GM23338 (cell line): ENCODE results near the gene ECE1.

Experiments used
- CREB1 ChIP-seq: fragments of 250-450 bp; sonication (Bioruptor Pico); IDR thresholded peaks from 2 replicates; pipeline ENCODE4 v1.5.0; 2020; ENCODE audit warnings: low read depth, mild to moderate bottlenecking, moderate library complexity
- EZH2 ChIP-seq: fragments of 200-600 bp; sonication (generic); IDR thresholded peaks from one replicate; pipeline ENCODE4 v1.8.0; 2017; ENCODE audit warnings: antibody characterized with exemption, mild to moderate bottlenecking, low read depth; ENCODE audit not compliant: unreplicated experiment
- EZH2phosphoT487 ChIP-seq: fragments of 200-600 bp; sonication (generic); IDR thresholded peaks from one replicate; pipeline ENCODE4 v1.8.1; 2018; ENCODE audit warnings: antibody characterized with exemption; ENCODE audit not compliant: unreplicated experiment
- JUNB ChIP-seq: IDR thresholded peaks from one replicate; pipeline ENCODE4 v1.6.1; 2016; ENCODE audit warnings: antibody characterized with exemption; ENCODE audit not compliant: unreplicated experiment
- NANOG ChIP-seq: IDR thresholded peaks from 2 replicates; pipeline ENCODE4 v1.6.1; 2016; ENCODE audit warnings: antibody characterized with exemption, borderline replicate concordance
- POLR2AphosphoS5 ChIP-seq: IDR thresholded peaks from 2 replicates; pipeline ENCODE4 v1.6.1; 2016; ENCODE audit warnings: antibody characterized with exemption, low read depth
- STAT1 ChIP-seq: IDR thresholded peaks from one replicate; pipeline ENCODE4 v1.6.1; 2016; ENCODE audit warnings: antibody characterized with exemption; ENCODE audit not compliant: unreplicated experiment
- ZNF331 ChIP-seq: fragments of 250-450 bp; sonication (Bioruptor Pico); IDR thresholded peaks from 2 replicates; pipeline ENCODE4 v1.5.0; 2020; ENCODE audit warnings: low read depth, mild to moderate bottlenecking, moderate library complexity
- TF ChIP-seq, protein P1 (sequence below), 2 experiments: fragments of 200-600 bp in 1 of 2; sonication (generic) in 1 of 2; conservative IDR thresholded peaks; 2 replicates each; pipeline versions ENCODE4 v1.5.1 to v1.6.1; 2016 to 2017; ENCODE audit warnings: antibody characterized with exemption in 2 of 2, low read depth in 2 of 2, mild to moderate bottlenecking in 2 of 2, moderate library complexity in 1 of 2
- TF ChIP-seq, protein P2 (sequence below): IDR thresholded peaks from one replicate; pipeline ENCODE4 v1.6.1; 2018; ENCODE audit warnings: antibody characterized with exemption; ENCODE audit not compliant: unreplicated experiment
- TF ChIP-seq, protein P3 (sequence below): IDR thresholded peaks from 2 replicates; pipeline ENCODE4 v1.6.1; 2016; ENCODE audit warnings: antibody characterized with exemption
- TF ChIP-seq, protein P4 (sequence below): fragments of 250-450 bp; sonication (Bioruptor Pico); IDR thresholded peaks from 2 replicates; pipeline ENCODE4 v1.5.0; 2020; ENCODE audit warnings: mild to moderate bottlenecking, moderate library complexity

DNA sequence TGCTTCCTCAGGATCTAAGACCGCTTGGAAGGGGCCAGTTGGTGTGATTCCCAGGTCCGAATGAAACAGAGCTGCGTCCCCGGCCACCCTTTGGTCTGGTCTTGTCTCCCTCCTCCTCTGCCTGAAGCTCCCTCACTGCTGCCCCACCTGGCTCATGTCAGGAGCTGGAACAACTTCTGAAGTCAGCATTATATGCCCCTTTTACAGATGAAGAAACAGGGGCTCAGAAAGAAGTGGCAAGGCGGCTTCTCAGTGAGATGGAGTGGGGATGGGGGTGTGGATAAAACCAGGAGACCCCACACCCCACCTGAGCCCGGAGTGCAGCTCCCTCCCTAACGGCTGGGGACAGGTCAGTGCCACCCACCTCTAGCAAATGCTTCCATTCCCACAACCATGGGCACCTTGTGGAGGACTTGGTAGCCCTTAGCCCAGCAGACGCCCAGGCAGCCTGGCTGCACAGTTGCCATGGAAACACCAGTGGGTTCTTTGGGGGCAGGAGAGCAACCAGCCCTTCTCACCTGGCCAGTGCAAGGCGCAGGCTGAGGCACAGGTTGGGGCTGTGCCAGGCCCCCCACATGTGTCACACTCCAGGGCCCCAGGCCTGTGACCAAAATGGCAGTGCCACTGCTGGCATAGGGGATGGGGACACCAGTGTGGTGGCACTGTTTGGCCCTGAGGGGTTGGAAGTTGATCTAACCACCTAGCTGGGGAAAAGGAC, 31.9 kb upstream of the ECE1 start:
- TF ChIP-seq, protein P1, sequence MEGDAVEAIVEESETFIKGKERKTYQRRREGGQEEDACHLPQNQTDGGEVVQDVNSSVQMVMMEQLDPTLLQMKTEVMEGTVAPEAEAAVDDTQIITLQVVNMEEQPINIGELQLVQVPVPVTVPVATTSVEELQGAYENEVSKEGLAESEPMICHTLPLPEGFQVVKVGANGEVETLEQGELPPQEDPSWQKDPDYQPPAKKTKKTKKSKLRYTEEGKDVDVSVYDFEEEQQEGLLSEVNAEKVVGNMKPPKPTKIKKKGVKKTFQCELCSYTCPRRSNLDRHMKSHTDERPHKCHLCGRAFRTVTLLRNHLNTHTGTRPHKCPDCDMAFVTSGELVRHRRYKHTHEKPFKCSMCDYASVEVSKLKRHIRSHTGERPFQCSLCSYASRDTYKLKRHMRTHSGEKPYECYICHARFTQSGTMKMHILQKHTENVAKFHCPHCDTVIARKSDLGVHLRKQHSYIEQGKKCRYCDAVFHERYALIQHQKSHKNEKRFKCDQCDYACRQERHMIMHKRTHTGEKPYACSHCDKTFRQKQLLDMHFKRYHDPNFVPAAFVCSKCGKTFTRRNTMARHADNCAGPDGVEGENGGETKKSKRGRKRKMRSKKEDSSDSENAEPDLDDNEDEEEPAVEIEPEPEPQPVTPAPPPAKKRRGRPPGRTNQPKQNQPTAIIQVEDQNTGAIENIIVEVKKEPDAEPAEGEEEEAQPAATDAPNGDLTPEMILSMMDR (conservative IDR thresholded peaks at IDR 0.05; ENCODE audit: low read depth in 2 of 2): peak; percentile 34 to 43; a peak in 3 of 4 replicates
- TF ChIP-seq EZH2: no peak
- no peak for TF ChIP-seq EZH2phosphoT487
- TF ChIP-seq, protein P2, sequence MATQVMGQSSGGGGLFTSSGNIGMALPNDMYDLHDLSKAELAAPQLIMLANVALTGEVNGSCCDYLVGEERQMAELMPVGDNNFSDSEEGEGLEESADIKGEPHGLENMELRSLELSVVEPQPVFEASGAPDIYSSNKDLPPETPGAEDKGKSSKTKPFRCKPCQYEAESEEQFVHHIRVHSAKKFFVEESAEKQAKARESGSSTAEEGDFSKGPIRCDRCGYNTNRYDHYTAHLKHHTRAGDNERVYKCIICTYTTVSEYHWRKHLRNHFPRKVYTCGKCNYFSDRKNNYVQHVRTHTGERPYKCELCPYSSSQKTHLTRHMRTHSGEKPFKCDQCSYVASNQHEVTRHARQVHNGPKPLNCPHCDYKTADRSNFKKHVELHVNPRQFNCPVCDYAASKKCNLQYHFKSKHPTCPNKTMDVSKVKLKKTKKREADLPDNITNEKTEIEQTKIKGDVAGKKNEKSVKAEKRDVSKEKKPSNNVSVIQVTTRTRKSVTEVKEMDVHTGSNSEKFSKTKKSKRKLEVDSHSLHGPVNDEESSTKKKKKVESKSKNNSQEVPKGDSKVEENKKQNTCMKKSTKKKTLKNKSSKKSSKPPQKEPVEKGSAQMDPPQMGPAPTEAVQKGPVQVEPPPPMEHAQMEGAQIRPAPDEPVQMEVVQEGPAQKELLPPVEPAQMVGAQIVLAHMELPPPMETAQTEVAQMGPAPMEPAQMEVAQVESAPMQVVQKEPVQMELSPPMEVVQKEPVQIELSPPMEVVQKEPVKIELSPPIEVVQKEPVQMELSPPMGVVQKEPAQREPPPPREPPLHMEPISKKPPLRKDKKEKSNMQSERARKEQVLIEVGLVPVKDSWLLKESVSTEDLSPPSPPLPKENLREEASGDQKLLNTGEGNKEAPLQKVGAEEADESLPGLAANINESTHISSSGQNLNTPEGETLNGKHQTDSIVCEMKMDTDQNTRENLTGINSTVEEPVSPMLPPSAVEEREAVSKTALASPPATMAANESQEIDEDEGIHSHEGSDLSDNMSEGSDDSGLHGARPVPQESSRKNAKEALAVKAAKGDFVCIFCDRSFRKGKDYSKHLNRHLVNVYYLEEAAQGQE: no peak
- TF ChIP-seq POLR2AphosphoS5: no peak
- TF ChIP-seq CREB1 (CRISPR knock-in tag): no peak
- no peak for TF ChIP-seq ZNF331 (CRISPR knock-in tag)
- TF ChIP-seq NANOG: no peak
- TF ChIP-seq, protein P3, sequence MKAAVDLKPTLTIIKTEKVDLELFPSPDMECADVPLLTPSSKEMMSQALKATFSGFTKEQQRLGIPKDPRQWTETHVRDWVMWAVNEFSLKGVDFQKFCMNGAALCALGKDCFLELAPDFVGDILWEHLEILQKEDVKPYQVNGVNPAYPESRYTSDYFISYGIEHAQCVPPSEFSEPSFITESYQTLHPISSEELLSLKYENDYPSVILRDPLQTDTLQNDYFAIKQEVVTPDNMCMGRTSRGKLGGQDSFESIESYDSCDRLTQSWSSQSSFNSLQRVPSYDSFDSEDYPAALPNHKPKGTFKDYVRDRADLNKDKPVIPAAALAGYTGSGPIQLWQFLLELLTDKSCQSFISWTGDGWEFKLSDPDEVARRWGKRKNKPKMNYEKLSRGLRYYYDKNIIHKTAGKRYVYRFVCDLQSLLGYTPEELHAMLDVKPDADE: no peak
- TF ChIP-seq JUNB: no peak
- TF ChIP-seq, protein P4, sequence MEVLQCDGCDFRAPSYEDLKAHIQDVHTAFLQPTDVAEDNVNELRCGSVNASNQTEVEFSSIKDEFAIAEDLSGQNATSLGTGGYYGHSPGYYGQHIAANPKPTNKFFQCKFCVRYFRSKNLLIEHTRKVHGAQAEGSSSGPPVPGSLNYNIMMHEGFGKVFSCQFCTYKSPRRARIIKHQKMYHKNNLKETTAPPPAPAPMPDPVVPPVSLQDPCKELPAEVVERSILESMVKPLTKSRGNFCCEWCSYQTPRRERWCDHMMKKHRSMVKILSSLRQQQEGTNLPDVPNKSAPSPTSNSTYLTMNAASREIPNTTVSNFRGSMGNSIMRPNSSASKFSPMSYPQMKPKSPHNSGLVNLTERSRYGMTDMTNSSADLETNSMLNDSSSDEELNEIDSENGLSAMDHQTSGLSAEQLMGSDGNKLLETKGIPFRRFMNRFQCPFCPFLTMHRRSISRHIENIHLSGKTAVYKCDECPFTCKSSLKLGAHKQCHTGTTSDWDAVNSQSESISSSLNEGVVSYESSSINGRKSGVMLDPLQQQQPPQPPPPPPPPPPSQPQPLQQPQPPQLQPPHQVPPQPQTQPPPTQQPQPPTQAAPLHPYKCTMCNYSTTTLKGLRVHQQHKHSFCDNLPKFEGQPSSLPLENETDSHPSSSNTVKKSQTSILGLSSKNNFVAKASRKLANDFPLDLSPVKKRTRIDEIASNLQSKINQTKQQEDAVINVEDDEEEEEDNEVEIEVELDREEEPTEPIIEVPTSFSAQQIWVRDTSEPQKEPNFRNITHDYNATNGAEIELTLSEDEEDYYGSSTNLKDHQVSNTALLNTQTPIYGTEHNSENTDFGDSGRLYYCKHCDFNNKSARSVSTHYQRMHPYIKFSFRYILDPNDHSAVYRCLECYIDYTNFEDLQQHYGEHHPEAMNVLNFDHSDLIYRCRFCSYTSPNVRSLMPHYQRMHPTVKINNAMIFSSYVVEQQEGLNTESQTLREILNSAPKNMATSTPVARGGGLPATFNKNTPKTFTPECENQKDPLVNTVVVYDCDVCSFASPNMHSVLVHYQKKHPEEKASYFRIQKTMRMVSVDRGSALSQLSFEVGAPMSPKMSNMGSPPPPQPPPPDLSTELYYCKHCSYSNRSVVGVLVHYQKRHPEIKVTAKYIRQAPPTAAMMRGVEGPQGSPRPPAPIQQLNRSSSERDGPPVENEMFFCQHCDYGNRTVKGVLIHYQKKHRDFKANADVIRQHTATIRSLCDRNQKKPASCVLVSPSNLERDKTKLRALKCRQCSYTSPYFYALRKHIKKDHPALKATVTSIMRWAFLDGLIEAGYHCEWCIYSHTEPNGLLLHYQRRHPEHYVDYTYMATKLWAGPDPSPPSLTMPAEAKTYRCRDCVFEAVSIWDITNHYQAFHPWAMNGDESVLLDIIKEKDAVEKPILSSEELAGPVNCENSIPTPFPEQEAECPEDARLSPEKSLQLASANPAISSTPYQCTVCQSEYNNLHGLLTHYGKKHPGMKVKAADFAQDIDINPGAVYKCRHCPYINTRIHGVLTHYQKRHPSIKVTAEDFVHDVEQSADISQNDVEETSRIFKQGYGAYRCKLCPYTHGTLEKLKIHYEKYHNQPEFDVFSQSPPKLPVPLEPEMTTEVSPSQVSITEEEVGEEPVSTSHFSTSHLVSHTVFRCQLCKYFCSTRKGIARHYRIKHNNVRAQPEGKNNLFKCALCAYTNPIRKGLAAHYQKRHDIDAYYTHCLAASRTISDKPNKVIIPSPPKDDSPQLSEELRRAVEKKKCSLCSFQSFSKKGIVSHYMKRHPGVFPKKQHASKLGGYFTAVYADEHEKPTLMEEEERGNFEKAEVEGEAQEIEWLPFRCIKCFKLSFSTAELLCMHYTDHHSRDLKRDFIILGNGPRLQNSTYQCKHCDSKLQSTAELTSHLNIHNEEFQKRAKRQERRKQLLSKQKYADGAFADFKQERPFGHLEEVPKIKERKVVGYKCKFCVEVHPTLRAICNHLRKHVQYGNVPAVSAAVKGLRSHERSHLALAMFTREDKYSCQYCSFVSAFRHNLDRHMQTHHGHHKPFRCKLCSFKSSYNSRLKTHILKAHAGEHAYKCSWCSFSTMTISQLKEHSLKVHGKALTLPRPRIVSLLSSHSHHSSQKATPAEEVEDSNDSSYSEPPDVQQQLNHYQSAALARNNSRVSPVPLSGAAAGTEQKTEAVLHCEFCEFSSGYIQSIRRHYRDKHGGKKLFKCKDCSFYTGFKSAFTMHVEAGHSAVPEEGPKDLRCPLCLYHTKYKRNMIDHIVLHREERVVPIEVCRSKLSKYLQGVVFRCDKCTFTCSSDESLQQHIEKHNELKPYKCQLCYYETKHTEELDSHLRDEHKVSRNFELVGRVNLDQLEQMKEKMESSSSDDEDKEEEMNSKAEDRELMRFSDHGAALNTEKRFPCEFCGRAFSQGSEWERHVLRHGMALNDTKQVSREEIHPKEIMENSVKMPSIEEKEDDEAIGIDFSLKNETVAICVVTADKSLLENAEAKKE: no peak
- TF ChIP-seq STAT1: no peak
